Ovary (tissue), 3 donors: ENCODE results near the gene BCAS4.

Experiments
- CTCF ChIP-seq, 3 donors: fragments of 450-650 bp in 2 of 3; fragments of 200-600 bp in 1 of 3; IDR thresholded peaks; one replicate each; pipeline versions ENCODE4 v1.5.1 to v1.8.0; 2016 to 2022; ENCODE audit warnings: antibody characterized with exemption in 3 of 3, mild to moderate bottlenecking in 1 of 3
- EP300 ChIP-seq: sonication (generic); formaldehyde crosslinking; IDR thresholded peaks from one replicate; pipeline ENCODE4 v1.6.1; 2017; ENCODE audit warnings: antibody characterized with exemption
- POLR2A ChIP-seq: fragments of 450-650 bp; IDR thresholded peaks from one replicate; pipeline ENCODE4 v1.6.1; 2017; ENCODE audit warnings: antibody characterized with exemption, mild to moderate bottlenecking, moderate library complexity
- donor health status: DM: no; HTN: no; CAD: no.

- TF ChIP-seq CTCF (IDR thresholded peaks at IDR 0.05) (no peak), EP300 (no peak), POLR2A (no peak)
Measured at GRCh38 chr20:50874758-50875665, 80.2 kb downstream of the BCAS4 start.
